Activated CD8-positive, alpha-beta memory T cell treated with anti-CD3 and anti-CD28 coated beads for 36 hours (primary cell): ENCODE measurements around the gene ADGRG6. TPM values are rescaled to one million over a fixed set of nuclear protein-coding genes. Genes with fewer than 3 reads are reported as not detected.

Experiments
- total RNA-seq, 2 experiments: library from RNA; stranded (reverse); gene quantifications; one replicate each; pipeline ENCODE4 v1.2.3, GENCODE V29; 2021

ADGRG6 gene
- total RNA-seq, 2 experiments from 2014 or later = 0.67 to 0.73 TPM

Other genes with a start within 250 kb of the ADGRG6 start
- not detected for gene GJE1, start 169.1 kb upstream of the ADGRG6 start, total RNA-seq
- gene NMBR, start 154.9 kb upstream of the ADGRG6 start, total RNA-seq = not detected
- 10 to 100 TPM; 52.6 to 57.3 TPM for gene VTA1, start 154.7 kb upstream of the ADGRG6 start, total RNA-seq